SW480 (cell line): ENCODE results near the gene PLEKHJ1.
A peak's percentile ranks its signal among the peaks of the same experiment; 100 is the strongest.

ENCODE experiments used
- DNase-seq: peaks from one replicate; pipeline ENCODE4 v3.0.0-alpha.2; 2016; ENCODE audit warnings: low spot score

The PLEKHJ1 gene

DNA sequence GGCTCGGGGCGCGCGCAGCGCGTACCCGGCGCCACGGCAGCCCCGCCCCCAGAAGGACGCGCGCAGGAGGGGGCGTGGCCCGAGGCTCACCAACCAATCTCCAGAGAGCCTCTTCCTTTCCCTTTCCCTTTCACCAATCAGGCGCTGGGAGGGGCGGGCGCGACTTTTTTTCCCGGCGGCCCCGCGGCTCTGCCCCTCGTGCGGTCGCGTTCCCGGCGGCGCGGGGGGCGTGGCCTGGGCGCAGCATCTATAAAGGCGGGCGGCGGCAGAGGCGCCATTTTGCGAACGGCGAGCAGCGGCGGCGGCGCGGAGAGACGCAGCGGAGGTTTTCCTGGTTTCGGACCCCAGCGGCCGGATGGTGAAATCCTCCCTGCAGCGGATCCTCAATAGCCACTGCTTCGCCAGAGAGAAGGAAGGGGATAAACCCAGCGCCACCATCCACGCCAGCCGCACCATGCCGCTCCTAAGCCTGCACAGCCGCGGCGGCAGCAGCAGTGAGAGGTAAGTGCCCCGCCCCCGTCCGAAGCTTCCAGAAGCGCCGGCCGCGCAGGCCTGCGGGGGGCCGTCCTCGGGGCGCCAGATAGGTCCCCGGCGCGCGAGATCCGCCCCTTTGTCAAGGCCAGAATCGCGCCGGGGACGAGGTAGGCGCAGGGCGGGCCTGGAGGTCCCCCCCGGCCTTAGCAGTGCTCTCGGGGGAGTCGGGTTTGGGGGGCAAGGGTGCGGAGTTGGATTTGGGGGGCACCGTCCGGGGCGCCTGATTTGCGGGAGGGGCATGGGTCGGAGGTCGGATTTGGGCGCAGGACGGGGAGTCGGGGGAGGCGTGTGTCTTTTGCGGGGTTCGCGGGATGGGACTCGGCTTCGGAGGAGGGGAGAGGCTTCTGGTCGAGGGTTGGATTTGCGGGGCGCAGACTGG, 33.4 kb upstream of the PLEKHJ1 start:
- DNase-seq, result peak; percentile 90

DNA sequence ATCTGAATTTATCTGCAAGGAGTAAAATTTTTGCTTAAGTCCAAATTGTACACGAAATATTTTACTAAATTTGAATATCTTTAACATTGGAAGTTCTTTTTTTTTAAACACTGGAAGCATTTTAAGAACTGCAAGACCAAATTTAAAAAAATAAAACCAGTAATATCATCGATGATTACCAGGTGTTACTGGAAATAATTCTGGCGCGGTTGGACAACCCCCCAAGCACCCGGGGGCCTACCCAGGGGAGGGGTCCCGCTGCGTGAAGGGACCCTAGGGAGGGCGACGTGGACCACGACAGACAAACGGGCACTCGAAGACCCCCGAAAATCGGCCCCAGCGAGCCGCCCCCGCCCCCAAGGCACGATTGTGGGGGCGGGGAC, 32.7 kb upstream of the PLEKHJ1 start:
- DNase-seq, result no peak

DNA sequence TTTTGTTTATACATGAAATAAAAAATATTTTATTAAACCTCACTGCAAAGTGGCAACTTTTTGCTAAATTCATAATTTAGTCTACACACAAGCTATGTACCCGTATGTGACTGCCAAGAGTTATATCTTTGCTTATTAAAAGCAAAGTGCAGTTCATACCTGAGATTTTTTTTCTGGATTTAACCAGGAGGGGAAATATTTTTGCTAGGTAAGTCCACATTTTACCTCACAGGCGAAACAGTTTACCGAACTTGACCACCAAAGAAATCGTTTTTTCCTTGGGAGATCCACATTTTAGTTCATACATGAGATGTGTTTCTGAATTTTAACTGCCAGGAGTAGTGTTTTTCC, 32.3 kb upstream of the PLEKHJ1 start:
- DNase-seq, result no peak

DNA sequence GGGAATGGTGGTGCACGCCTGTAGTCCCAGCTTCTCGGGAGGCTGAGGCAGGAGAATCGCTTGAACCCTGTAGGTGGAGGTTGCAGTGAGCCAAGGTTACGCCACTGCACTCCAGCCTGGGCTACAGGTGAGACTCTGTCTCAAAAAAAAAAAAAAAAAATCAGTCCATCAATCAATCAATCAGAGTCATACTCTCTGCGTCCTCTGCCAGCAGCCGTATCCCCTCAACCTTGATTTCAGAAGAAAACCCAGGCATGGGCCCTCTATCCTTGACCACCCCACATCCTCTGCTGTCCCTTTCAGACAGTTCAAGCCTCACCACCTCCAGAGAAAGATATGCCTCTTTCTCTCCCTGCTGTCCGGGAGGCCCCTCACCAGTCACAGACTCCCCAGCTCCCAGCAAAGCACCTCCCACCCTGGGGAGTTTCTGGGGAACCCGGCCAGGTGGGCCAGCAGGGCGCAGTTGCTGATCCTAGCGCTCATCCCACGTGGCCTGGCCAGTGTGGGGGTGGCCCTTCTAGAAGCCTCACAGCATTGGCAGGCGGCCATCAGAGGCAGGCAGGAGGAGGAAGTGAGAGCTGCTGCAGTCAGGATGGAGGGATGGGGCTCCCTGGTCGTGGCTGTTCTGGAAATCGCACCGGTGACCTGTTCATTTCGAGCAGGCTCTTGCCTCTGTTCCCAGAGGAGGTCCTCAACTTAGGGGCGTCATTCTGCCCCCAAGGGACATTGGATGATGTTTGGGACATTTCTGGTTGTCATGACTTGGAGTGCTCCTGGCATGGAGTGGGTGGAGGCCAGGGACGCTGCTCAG, 30.3 kb upstream of the PLEKHJ1 start:
- no peak for DNase-seq

DNA sequence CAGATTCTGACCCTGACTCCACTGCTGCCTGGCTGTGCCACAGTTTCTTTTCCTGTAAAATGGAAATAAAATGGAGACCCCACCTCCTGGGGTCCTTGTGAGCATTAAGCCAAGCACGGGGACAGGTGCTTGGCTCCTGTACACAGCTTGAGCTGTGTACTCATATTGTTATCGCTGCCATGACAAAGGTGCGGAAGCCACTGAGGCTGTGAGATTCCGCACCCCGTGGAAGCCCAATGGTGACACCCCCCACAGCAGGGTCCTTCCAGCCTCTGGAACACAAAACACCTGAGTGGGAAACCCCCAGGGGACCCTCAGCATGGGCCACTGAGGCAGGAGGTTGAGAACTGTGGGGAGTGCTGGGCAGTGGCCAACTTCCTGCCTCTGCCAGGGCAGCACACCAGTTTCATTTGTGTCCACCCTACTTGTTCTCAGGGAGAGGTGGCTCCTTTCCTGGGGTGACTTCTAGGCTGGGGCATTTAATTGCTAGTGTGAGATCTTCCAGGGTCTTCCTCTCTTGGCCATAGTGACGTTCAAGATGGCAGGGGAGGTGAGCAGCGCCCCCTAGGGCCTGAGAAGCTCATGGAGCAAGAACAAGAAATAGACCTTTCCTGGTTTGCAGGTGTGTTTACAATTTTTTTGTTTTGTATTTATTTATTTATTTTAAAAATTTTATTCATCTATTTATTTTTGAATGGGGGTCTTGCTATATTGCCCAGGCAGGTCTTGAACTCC, 25.5 kb upstream of the PLEKHJ1 start:
- DNase-seq, result no peak

DNA sequence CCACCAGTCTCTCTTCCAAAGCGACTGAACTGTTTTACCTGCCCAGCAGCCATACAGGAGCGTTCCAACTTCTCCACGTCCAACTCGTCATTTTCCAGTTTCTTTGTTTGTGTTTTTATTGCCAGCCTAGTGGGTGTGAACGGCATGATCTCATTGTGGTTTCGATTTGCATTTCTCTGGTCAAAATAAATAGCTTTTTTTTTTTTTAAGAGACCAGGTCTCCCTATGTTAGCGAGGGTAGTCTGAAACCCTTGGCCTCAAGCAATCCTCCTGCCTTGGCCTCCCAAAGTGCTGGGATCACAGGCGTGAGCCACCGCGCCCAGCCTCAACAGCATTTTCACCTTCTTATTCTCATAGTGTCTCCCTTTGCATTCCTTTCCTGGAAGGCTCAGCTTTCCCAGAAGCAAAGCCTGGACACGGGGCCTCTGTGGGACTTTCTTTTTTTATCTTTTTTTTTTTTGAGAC, 24.2 kb upstream of the PLEKHJ1 start:
- DNase-seq, result peak; percentile 71

DNA sequence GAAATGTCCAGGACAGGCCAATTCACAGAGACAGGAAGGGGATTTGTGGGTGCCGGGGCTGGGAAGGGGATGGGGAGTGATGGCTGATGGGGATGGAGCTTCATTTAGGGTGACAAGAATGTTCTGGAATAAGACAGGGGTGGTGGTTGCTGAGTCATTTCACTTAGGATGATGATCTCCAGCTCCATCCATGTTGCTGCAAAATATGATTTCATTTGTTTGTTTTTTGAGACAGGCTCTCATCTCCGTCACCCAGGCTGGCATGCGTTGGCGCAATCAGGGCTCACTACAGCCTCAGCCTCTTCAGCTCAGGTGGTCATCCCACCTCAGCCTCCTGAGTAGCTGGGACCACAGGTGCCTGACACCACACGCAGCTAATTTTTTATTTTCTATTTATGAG, 23.2 kb upstream of the PLEKHJ1 start:
- DNase-seq, result no peak

DNA sequence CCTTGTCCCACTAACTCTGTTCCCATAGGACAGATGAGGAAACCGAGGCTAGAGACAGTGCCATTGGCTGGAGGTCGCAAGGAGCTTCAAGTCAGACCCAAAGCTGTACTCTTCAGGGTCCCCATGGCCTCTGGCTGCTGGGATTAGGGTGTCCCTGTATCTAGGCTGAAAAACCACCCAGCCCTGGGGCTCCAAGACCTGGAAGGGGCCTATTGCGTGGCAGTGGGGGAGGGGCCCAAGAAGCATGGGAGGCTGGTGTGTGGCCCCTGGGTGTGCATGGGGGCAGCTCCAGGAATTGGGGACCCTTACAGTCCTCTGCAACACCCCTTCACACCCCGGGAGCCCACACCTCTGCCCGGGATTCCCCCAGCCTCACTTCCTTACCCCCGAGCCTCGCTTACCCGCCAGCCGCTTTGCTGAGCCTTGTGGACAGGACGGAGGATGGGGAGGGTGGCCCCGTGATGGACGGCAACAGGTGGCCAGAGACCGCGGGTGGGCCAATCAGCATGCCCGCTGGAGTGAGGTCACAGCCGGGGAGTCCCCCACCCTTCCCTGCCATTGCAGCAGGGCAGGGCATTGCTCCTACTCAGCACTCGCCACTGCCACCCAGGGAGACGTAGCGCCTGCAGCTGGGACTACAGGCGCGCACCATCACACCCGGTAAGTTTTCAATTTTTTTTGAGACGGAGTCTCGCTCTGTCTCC, 20.0 kb upstream of the PLEKHJ1 start, which contains the start of gene JSRP1:
JSRP1 (minus strand) TSS at position 436 of the 704 bp plus-strand sequence. CDS start 1,103 bp downstream, outside the sequence.
- DNase-seq, result no peak

DNA sequence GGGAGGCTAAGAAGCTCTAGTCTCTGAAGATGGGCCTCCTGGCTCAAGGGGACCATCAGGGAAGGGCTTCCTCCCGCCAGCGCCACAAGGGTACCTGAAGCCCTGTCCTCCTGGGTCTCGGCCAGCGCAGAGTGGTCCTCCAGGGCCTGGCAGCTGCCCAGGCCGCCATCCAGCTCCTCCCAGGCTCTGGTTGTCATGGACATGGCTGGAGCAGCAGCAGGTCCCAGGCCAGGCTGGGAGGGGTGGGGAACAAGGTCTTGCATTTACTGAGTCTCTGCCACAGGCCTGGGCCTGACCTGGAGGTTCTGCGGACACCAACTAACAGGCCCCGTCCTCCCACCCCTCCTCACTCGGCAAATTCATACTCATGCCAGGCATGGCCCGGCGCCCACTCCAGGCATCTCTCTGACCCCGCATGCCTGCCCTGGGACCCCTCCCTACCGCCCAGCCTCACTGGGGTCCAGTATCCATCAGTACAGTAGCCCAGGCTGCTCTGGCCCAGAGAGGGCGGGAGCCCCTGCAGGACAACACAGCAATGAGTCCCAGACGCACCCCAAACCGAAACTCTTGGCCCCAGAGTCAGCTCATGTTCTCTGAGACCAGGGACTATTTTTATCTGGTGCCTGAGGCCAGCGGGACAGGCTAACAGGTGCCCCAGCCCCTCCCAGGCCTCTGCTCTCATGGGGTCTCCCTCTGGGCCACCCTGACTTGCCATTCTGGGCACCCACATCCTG, 19.1 kb upstream of the PLEKHJ1 start:
- no peak for DNase-seq

DNA sequence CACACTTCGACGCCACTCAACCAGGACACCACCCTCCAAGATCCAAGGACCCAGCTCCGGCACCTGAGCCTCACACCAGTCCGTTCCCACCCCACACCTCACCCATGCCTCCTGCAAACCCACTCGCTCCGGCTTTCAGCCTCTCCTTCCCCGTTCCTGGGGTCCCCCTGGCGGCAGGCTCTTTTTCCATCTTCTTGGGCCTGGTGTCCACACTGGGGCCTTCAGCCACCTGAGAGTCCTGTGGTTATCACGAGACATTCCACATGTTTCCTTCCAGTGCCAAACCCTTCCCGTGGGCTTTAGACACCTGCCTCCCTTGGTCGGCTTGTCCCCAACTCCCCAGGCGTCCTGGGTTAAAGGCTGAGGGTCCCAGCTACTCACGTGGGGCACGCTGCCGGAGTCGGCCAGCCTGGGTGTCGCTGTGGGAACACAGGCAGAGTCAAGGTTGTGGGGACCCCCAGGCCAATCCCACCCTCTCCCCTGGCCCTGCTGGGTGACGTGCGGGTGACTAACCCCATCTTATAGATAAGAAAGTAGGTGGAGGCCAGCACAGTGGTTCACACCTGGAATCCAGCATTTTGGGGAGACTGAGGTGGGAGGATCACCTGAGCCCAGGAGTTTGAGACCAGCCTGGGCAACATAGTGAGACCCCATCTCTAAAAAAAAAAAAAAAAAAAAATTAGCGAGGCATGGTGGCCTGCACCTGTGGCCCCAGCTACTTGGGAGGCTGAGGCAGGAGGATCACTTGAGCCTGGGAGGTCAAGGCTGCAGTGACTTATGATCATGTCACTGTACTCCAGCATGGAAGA, 18.1 kb upstream of the PLEKHJ1 start:
- no peak for DNase-seq

DNA sequence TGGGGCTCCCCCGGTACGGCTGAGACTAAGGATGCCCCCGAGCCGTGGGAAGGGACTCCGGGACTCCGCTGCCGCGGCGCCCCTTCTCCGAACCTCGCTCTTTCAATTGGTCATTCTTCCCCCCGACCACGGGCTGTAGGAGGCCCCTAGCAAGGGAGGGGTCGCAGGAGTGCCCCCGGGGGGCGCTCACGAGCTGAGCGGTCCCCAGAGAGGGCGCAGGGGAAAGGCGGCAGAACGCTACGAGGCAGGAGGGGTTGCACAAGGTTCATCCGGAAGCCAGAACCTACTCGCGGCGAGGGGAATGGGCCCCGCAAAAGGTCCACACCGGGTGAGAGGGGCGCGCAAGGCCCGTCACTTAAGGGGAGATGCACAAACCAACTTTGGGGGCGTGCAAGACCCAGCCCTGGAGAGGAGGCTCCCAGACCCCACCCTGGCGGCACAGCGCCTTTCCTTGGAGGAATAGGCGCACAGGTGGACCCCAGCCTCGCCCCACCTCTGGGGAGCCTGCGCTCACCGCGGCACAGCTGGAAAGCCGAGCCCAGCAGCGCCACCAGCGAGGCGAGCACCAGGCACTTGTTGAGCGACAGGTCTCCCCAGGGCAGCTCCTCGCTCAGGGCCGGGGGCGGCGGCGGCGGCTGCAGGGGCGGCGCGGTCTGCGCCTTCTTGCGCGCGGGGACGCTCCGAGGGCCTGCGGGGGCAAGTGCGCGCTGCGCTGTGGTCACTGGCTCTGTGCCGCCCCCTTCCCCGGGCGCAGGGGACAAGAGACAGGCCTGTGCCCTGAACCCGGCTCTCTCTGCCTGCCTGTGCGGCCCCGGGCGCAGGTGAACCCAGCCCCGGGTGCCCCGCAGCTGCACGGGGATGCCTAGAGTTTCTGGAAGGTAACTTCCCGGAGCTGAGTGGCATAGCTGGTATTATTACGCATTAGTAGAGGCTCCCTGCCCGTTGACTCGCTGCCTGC, 17.3 kb upstream of the PLEKHJ1 start:
- no peak for DNase-seq

DNA sequence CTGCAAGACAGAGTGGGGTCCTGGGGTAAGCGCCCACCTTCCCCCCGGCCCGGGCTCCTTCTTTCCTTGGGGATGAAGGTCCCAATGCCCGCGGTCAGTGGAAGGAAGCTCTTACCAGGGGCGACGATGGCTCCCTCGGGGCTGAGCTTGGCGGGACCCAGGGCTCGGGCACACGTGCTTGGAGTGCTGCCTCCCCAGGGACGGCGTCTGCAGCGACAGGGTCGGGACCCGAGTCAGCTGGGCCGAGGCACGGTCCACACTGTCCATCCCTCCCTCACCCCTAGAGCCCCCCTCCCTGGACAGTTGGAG, 16.6 kb upstream of the PLEKHJ1 start:
- DNase-seq, result no peak

DNA sequence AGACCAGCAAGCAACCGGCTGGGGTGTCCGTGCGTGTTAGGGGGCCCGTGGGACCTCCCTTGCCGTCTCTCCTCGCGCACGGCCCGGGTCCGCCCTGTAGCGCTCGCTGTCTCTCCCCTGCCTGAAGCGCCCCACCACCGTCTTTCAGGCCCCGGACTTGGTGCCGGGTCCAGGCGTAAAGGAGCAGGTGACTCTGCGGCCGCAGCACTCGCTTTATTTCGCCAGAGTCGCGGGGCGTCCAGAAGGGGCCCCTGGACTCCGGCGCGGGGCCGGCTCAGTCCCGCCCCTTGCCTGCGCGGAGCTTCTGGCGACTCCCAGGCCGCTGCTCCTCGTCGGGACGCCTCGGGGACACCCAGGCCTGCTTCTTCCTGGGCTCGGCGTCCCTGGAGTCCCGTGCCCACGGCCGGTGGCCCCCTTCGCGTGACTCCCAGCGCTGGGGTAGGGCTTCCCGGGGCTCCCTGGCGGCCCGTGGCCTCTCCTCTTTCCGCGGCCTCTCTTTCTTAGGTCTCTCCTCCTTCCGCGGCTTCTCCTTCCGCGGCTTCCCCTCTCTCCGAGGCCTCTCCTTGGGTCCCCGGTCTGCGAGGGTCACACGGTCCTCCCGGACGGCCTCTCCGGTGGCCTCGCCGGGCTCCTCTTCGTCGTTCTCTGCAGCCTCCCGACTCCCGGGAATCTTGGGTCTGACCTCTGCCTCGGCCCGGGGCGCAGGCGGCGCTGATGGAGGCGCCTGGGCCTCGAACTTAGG, 16.1 kb upstream of the PLEKHJ1 start:
- no peak for DNase-seq

DNA sequence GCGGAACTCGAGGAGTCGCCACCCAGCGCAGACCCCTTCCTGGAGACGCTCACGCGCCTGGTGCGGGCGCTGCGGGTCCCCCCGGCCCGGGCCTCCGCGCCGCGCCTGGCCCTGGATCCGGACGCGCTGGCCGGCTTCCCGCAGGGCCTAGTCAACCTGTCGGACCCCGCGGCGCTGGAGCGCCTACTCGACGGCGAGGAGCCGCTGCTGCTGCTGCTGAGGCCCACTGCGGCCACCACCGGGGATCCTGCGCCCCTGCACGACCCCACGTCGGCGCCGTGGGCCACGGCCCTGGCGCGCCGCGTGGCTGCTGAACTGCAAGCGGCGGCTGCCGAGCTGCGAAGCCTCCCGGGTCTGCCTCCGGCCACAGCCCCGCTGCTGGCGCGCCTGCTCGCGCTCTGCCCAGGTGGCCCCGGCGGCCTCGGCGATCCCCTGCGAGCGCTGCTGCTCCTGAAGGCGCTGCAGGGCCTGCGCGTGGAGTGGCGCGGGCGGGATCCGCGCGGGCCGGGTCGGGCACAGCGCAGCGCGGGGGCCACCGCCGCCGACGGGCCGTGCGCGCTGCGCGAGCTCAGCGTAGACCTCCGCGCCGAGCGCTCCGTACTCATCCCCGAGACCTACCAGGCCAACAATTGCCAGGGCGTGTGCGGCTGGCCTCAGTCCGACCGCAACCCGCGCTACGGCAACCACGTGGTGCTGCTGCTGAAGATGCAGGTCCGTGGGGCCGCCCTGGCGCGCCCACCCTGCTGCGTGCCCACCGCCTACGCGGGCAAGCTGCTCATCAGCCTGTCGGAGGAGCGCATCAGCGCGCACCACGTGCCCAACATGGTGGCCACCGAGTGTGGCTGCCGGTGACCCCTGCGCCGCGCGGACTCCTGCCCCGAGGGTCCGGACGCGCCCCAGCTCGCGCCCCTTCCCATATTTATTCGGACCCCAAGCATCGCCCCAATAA, 15.3 kb upstream of the PLEKHJ1 start:
- DNase-seq, result no peak

DNA sequence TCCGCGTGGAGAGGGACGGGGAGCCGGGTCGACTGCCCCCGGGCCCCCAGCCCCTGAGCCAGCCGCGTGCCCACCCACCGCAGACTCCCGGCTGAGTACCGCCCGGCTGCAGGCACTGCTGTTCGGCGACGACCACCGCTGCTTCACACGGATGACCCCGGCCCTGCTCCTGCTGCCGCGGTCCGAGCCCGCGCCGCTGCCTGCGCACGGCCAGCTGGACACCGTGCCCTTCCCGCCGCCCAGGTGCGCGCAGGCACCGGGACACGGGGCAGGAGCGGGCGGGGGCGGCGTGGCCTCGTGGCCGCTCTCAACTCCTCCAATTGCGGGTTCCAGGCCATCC, 14.6 kb upstream of the PLEKHJ1 start:
- no peak for DNase-seq

DNA sequence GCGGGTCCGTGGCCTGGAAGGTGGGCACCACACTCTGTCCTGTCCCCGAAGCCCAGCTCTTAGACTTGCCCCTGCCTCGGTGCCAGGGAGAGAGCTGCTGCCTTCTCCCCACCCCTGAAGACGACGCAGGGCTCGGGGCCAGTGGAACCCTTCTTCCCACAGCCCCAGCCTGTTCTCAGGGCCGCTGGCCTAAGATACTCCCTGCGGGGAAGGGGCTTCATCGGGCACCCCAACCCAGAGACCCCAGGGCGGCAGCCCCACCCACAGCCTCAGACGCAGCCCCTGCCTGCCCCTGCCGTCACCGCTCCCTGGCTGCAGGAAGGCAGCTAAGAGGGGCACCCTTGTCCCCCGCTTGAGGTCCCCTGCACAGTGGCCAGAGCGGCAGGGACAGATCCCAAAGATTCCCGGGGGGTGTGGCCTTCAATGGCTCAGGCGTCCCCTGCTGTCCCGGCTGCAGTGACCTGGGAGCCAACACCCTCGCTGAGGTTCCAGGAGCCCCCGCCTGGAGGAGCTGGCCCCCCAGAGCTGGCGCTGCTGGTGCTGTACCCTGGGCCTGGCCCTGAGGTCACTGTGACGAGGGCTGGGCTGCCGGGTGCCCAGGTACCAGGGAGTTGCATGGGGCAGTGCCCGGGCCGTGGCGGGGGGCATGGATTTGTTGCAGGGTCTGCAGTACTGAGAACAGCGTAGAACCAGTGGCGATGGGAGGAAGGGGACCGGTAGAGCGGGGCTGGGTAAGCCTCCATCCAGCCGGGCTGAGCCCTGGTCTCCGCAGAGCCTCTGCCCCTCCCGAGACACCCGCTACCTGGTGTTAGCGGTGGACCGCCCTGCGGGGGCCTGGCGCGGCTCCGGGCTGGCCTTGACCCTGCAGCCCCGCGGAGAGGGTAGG, 14.0 kb upstream of the PLEKHJ1 start:
- no peak for DNase-seq
